Fibroblast of skin of scalp (primary cell): Measurements from ENCODE around the gene ALS2CL.

Source experiments
- DNase-seq: peaks from one replicate; pipeline ENCODE4 v3.0.0-alpha.2; 2013

ALS2CL gene

GRCh38 chr3:46664188-46664970 is 29.1 kb downstream of the ALS2CL start:
- DNase-seq, result no peak

DNA sequence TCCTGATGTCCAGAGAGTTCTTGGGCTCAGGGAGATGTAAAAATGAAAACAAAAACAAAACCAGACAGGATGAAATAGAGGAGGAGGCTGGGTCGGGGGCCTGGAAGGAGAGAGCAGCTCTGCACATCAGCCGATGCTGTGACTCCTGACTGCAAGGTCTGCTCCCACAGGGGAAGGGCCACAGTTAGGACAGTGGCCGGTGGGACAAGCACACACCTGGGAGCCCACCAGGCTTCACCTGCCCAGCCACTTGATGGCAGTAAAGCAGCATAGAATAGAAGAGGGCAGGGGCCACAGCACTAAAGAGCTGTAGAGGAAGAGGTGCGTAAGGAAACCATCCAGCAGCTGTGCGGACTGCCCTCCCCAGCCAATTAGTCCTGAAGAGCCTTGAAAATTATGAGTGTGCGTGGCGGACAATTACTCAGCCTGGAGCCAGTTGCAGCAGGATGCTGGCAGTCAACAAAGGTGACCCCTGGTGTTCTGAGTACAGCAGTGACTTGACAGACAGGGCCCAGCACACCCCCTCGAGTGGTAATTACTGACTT is 29.8 kb downstream of the ALS2CL start:
- DNase-seq, result no peak

DNA sequence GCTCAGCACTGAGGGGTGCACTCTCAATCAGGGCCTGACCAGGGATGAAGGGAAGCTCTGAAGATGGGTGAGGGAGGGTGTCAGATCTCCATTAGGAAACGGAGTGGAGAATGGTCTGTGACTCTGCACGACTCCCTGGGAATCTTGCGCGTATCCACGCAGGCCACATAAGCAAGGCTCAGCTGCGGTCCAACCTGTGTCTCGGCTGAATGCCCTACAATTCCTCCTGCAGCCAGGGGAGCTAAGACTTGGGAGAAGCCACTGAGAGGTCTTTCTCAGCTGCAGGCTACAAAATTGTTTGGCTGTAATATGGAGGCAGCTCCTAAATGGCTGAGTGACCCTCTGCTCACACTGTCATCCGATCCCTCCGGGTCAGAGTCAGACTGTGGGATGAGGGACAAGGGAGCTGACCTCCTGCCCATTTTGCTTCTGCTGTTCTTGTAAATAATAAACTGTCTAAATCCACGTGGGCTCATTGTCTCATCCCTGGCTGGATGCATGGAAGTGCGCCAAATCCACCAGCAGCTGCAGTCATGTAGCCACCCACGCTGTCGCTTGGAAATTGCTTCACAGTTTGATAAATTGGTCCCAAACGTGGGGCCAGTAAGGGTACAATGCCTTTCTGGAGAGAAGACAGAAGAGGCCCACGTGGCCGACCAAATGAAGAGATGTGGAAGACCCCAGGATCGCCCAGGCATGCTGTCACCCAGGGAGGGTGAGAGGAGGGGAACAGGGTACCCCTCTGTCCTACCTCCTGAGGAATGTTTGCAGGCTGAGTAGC is 30.5 kb downstream of the ALS2CL start:
- DNase-seq, result peak; percentile 29

DNA sequence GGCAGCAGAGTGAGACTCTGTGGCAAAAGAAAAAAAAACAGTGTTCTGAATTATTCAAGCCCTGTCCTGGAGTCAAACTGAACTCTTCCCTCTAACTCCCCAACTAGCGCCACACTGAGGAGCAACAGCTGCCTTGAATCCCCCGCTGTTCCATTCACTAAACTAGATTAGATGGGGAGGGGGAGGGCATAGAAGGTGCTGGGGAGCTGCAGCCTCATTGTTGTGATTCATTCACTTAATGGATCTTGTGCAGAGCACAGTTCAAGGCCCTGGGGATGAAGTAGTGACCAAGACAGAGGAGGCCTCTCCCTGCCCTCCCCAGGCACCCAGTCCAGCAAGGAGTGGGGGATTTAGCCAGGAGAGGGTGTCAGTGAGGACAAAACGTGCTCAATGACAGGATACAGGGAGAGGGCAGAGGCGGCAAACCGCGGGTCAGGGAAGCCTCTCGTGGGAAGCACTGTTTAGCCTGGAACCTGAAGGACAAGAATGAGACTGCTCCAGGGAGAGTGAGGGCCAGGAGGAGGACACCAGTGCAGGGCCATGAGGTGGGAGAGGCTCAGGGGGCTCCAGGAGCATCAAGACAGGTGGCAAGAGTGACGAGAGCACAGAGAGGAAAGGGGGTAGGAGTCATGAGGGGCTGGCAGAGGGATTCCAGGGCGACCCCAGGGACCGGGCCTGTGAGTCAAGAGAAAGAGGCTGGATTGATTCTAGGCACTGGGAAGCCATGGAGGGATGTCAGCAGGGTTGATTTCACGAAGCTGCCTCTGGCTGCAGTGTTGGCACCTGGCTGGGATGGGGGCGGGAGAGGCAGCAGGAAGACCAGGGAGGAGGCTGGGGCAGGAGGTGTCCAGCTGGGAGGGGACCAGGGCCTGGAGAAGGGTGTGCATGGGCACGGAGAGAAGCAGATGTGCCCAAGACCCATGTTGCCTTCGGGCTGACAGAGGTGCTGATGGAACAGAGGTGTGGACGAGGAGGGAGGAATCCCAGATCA is 31.4 kb downstream of the ALS2CL start:
- DNase-seq, result no peak

DNA sequence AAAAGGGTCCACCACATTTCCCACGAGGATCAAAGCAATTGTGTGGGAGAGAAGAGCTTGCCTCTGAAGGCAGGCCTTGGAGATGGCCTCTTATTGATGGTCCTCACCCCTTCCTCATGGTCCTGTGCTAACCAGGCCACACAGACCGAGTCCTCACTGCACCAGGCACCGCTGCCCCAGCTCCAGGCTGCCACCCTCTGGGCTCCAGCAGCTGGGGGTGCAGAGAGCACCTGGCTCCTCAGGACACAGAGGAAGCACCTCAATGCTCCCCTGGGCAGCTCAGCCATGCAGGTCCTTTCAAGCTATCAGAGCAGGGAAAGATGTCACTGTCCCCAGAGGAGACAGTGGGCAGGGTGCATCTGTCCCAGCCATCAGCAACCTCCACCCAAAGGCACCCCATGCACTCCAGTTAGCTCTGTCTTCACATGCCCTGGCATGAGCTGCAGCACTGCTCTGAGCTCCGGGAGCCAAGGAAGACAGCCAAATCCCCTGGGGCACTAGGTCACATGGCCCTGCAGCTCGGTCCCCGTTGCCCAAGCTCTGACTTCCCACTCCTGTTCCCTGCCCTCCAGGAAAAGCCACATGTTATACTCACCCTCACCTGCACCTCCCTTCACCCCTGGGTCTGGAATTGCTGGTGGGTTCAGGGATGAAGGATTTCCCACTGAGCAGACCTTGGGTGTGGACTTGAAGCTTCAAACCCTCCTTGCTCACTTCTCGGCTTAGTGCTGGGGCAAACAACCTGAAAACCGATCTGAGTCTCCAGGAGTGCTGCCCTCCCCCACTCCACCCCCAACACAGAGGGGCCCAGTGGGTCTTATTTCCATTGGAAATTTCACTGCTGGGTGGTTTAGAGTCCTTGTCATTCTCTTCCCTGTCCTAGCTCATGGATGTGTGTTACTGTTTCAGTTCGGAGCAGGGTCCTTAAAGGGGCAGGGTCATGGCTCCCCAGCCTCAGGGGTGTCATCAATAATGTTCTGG is 32.6 kb downstream of the ALS2CL start:
- no peak for DNase-seq

GRCh38 chr3:46660003-46660402 is 33.5 kb downstream of the ALS2CL start:
- DNase-seq, result no peak

GRCh38 chr3:46659285-46659684 is 34.2 kb downstream of the ALS2CL start:
- DNase-seq, result peak; percentile 18

- no peak for DNase-seq
These were observed 36.5 kb downstream of the ALS2CL start for GRCh38 chr3:46656778-46657556.

GRCh38 chr3:46655271-46655670 is 38.2 kb downstream of the ALS2CL start:
- DNase-seq, result no peak

- DNase-seq, result no peak
These were observed 42.4 kb downstream of the ALS2CL start for GRCh38 chr3:46651084-46651483.

DNA sequence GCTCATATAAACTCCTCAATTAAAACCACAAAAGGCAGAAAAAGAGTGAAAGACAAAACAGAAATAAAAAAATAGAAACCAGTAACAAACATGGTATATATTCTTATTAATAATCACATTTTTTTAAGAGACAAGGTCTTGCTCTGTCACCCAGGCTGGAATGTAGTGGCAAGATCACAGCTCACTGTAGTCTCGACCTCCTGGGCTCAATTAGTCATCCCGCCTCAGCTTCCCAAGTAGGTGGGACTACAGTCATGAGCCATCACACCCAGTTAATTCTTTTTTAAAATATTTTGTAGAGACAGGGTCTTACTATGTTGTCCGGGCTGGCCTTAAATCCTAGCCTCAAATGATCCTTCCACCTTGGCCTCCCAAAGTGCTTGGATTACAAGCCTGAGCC is 44.0 kb downstream of the ALS2CL start:
- DNase-seq, result peak; percentile 53

DNA sequence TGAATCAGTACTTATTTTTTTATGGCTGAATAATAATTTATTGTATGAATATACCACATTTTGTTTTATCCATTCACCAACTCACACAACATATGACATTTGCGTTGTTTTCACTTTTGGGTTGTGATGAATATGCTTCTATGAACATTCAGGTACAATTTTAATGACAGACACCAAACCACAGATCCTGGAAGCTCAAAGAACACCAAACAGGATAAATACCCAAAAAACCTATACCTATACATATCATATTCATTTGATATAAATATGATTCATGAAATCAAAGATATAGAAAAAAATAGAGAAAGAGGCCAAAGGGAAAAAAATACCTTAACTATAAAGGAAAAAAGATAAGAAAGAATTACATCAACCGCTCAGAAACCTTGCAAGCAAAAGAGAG is 45.4 kb downstream of the ALS2CL start:
- no peak for DNase-seq

- DNase-seq, result peak; percentile 23
These were observed 46.8 kb downstream of the ALS2CL start for GRCh38 chr3:46646700-46647099.

DNA sequence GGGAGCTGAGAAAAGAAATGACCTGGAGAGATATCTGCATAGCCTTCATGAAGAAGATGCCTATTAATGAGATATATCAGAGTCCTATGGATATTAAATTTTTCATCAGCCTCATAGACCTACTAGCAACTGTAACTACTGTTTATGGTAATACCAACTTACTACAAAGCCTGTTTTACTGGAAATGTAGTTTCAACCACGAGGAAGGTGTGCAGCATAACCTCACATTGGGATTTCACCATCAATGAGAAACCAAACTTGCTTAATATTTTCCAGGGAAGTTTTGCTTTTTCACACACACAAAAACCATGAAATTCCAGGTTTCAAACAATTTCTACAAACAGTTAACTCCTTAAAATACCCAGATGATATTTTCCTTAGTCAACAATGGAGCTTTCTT is 49.8 kb downstream of the ALS2CL start:
- no peak for DNase-seq

DNA sequence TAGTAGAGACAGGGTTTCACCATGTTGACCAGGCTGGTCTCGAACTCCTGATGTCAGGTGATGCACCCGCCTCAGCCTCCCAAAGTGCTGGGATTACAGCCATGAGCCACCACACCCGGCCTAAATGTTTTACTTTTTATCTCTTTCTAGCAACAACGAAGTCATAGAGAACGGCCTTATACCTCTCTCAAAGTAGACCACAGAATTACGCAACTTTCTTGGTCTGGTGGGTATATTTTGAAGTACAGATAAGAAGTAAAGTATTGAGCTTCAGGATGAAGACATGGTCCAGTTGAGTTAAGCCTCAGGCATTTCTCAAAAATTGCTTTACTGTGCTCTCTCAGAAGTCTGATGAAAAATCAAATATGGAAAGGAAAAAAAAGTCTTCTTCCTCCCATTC is 50.5 kb downstream of the ALS2CL start:
- no peak for DNase-seq

GRCh38 chr3:46640927-46641326 is 52.6 kb downstream of the ALS2CL start:
- no peak for DNase-seq

GRCh38 chr3:46639221-46639620 is 54.3 kb downstream of the ALS2CL start:
- DNase-seq, result no peak

DNA sequence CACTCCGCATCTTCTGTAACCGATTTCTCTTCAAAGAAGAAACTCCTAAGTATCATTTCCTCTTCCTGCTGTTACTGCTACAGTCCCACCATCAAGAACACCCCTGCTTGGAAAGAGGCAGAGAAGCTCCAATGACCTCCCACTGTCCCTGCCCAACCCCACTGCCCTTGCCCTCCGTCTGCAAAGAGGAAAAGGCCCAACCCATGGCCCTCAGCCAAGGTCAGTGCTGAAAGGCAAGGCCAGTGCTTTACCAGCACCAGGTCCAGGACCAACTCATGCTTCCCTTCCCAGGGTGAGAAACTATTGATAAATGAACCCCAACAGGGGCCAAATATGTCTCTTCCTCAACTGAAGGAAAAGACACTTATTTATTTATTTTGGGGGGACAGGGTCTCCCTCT is 58.6 kb downstream of the ALS2CL start:
- no peak for DNase-seq

DNA sequence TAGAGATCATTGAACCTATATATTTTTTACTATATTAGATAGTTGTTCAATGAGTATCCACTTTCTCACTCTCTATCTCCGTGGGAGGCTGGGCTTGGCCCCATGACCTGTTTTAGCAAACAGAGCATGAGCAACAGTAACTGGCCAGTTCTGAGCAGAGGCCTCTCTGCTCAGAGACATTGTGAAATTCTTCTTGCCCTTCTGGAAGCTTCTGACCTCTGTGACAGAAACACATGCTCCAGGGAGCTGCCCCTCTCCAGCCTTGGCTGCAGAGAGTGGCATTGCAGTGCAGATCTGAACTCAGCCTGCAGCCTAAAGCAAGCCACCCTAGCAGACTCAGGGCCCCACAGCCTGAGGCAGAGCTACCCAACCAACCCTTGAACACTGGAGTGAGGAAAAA is 60.7 kb downstream of the ALS2CL start:
- no peak for DNase-seq
